ENCODE data around the gene MAML2. TPM values are rescaled to one million over a fixed set of nuclear protein-coding genes. Genes with fewer than 3 reads are reported as not detected.

MAML2 gene
- total RNA-seq, 2 experiments from 2014 or later: 11.8 to 12.5 TPM

GRCh38 chr11:96082002-96082899 lies 260.7 kb downstream of the MAML2 start:
- intact Hi-C loops (cut with micrococcal nuclease): no loop called here
- no peaks in the 10 kb centered on the region for H3K27me3 Mint-ChIP-seq
- TF ChIP-seq CTCF (IDR thresholded peaks at IDR 0.05): no peak
- POLR2A ChIA-PET: interaction anchor here (1.0 kb wide), 1 partner anchor 22 kb away, joined by 4 read pairs; no protein-coding TSS in a partner anchor
- H3K4me3 Mint-ChIP-seq: no peak overlapping the region
- no peak overlapping the region for H3K27ac Mint-ChIP-seq
- no peaks in the 10 kb centered on the region for H3K9me3 Mint-ChIP-seq
- CTCF ChIA-PET: interaction anchor here (0.8 to 2.4 kb wide), 2 partner anchors 9 to 10 kb away, joined by 3 to 7 read pairs; no protein-coding TSS in a partner anchor
- ATAC-seq: no peak
- no peak for DNase-seq
- H3K36me3 Mint-ChIP-seq (ENCODE audit: low read depth): peaks cover 22% of the 10 kb centered on the region
- H3K4me1 Mint-ChIP-seq (ENCODE audit: low read depth): peaks cover 32% of the 10 kb centered on the region

GRCh38 chr11:96081561-96081960 lies 261.4 kb downstream of the MAML2 start:
- DNase-seq (no peak), ATAC-seq (no peak)
- H3K27ac Mint-ChIP-seq: no peak overlapping the region
- ChIA-PET POLR2A (no interaction called here), CTCF (interaction anchor here (2.4 kb wide), 1 partner anchor 9 kb away, joined by 7 read pairs; no protein-coding TSS in a partner anchor)
- H3K4me3 Mint-ChIP-seq: no peak overlapping the region
- no peak for TF ChIP-seq CTCF (IDR thresholded peaks at IDR 0.05)
- peaks cover 34% of the 10 kb centered on the region for H3K4me1 Mint-ChIP-seq (ENCODE audit: low read depth)
- H3K9me3 Mint-ChIP-seq: no peaks in the 10 kb centered on the region
- H3K27me3 Mint-ChIP-seq: no peaks in the 10 kb centered on the region
- intact Hi-C loops (cut with micrococcal nuclease): no loop called here
- peaks cover 18% of the 10 kb centered on the region for H3K36me3 Mint-ChIP-seq (ENCODE audit: low read depth)

- Mint-ChIP-seq H3K36me3 (ENCODE audit: low read depth) (peaks cover 17% of the 10 kb centered on the region), H3K4me3 (no peak overlapping the region), H3K4me1 (ENCODE audit: low read depth) (peaks cover 53% of the 10 kb centered on the region), H3K9me3 (no peaks in the 10 kb centered on the region), H3K27me3 (no peaks in the 10 kb centered on the region), H3K27ac (peak overlapping the region; percentile 70)
- no peak for TF ChIP-seq CTCF (IDR thresholded peaks at IDR 0.05)
- intact Hi-C loops (cut with micrococcal nuclease): no loop called here
- POLR2A ChIA-PET: no interaction called here
- no peak for DNase-seq
- CTCF ChIA-PET: interaction anchor here (1.5 to 2.4 kb wide), 2 partner anchors 11 to 20 kb away, joined by 3 to 7 read pairs; no protein-coding TSS in a partner anchor
- no peak for ATAC-seq
Observed at GRCh38 chr11:96079691-96080090, 263.3 kb downstream of the MAML2 start.

DNA sequence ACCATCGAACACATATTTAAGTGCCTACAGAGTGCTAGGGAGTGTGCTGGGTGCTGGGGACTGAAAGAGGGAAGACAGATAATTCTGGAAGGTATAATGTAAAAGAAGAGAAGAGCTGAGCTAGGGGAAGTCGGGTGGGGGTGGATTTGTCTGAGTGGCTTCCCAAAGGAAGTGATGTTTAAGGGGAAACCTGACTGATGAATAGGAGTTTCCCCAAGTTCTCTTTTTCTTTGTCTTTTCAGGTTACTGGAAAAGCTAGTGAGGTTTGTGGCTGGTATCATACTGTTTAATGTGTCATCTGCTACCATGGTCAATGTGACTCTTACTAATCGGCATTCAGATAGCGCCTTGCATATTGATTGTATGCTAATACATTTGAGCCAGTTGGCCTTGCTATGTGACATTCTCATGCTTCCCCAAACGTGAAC lies 267.4 kb downstream of the MAML2 start:
- CTCF ChIA-PET: interaction anchor here (0.9 to 2.1 kb wide), 5 partner anchors 8 to 268 kb away, joined by 3 to 12 read pairs (median 6); partner anchors contain the start of gene MAML2
- POLR2A ChIA-PET: interaction anchor here (0.6 to 1.3 kb wide), 3 partner anchors 9 to 64 kb away, joined by 3 to 4 read pairs (median 3); no protein-coding TSS in a partner anchor
- H3K27me3 Mint-ChIP-seq: no peaks in the 10 kb centered on the region
- H3K4me1 Mint-ChIP-seq (ENCODE audit: low read depth): peaks cover 78% of the 10 kb centered on the region
- H3K9me3 Mint-ChIP-seq: no peaks in the 10 kb centered on the region
- H3K36me3 Mint-ChIP-seq (ENCODE audit: low read depth): peaks cover 31% of the 10 kb centered on the region
- intact Hi-C loops (cut with micrococcal nuclease): no loop called here
- H3K4me3 Mint-ChIP-seq: peak overlapping the region; percentile 20
- peak overlapping the region; percentile 90 for H3K27ac Mint-ChIP-seq
- ATAC-seq (peak; percentile 82), DNase-seq (peak; percentile 41)
- TF ChIP-seq CTCF (IDR thresholded peaks at IDR 0.05): no peak

All from activated CD8-positive, alpha-beta T cell treated with anti-CD3 and anti-CD28 coated beads for 36 hours (primary cell).